SU-DHL-6 (cell line): ENCODE results near the gene OSCP1.

Experiments
- EZH2phosphoT487 ChIP-seq: fragments of 200-600 bp; sonication (generic), shearing (Covaris generic); conservative IDR thresholded peaks from 2 replicates; pipeline ENCODE4 v1.6.1; 2018; ENCODE audit warnings: mild to moderate bottlenecking, antibody characterized with exemption, low read length, moderate library complexity, mixed read lengths
- TF ChIP-seq, protein P1 (sequence below): fragments of 200-600 bp; sonication (generic); IDR thresholded peaks from one replicate; pipeline ENCODE4 v1.5.1; 2017; ENCODE audit warnings: antibody characterized with exemption, mild to moderate bottlenecking, low read length, moderate library complexity; ENCODE audit not compliant: insufficient read depth, poor library complexity, severe bottlenecking

DNA sequence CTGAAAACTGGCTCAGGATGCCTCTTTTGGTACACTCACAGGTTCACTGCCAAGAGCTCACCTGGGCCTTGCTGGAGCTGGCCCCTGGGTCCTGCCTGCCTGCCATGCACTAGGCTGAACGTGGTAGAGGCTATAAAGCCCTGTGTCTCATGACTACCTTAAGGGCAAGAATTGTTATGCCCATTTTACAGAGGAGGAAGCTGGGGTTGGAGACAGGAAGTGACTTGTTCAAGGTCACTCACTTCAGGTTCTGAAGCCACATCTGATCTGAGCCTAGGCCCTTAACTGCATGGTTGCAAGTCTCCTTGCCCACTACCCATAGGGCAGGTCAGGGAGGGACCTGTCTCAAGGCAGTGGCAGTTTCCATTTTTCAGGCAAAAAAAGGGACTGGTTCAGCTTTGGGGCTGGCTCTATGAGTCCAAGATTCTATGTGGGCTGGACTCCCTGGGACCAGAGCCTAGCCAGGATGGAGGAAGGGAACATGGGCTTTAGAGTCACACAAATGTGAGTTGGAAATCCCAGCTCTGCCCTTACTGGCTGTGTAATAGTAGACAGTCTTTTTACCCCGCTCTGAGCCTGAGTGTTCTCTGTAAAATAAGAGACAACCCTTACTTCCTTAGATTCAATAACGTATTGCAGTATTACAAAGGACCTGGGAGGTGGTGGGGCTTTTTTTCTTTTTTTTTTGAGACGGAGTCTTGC lies 72.3 kb downstream of the OSCP1 start:
- TF ChIP-seq, protein P1, sequence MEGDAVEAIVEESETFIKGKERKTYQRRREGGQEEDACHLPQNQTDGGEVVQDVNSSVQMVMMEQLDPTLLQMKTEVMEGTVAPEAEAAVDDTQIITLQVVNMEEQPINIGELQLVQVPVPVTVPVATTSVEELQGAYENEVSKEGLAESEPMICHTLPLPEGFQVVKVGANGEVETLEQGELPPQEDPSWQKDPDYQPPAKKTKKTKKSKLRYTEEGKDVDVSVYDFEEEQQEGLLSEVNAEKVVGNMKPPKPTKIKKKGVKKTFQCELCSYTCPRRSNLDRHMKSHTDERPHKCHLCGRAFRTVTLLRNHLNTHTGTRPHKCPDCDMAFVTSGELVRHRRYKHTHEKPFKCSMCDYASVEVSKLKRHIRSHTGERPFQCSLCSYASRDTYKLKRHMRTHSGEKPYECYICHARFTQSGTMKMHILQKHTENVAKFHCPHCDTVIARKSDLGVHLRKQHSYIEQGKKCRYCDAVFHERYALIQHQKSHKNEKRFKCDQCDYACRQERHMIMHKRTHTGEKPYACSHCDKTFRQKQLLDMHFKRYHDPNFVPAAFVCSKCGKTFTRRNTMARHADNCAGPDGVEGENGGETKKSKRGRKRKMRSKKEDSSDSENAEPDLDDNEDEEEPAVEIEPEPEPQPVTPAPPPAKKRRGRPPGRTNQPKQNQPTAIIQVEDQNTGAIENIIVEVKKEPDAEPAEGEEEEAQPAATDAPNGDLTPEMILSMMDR, result no peak
- no peak for TF ChIP-seq EZH2phosphoT487
